GM19328 (cell line): ENCODE results near the gene RPS6KB2.

Source experiments
- ATAC-seq: cut with Tn5 transposase; IDR thresholded peaks from one replicate; pipeline ENCODE4 v1.9.1; 2021; ENCODE audit warnings: mild to moderate bottlenecking, moderate library complexity; ENCODE audit not compliant: unreplicated experiment

The RPS6KB2 gene

DNA sequence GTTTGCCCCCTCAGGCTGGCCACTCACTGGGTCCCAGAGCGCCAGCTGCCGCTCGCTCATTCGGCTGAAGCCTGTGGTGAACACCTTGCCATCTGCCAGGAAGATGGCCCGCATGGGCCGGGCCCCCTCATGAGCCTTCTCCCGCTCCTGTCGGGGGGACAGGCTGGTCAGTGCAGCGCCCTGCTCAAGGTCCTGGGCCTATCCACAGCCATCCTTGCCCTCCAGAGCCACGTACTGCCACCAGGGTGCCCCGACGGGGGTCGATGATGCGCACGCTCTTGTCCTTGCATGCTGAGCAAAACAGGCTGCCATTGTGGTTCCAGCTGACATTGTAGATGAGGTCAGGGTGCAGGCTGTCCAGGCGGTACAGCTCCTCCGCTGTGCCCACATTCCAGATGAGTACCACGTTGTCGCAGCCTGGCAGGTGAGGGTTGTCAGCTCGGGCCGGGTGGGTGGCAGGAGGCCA is 12.8 kb downstream of the RPS6KB2 start:
- no peak for ATAC-seq

DNA sequence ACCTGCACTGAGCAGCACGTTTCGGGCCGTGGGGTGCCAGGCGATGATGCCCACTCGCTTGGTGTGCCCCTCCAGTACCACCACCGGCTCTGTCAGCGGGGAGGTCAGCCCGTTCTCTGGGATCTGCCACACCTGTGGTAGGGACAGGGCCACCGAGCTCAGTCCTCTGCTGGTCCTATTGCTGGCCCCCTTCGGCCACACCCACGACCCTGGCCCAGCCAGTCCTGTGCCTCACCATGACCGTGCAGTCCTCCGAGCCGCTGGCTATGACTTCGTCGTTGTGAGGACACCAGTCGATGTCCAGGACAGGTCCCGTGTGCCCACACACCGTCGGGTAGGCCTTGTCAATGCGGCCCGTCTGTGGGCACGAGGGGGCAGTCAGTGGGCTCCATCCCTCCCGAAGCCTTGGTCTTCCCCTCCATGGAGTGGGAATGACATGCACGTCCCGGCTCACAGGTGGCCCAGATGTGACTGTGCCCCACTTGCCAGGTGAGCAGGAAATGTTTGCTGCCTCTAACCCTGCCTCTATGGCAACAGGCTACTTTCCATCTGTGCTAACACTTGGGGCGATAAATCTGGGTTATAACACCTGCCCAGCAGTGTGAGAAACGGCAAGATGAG is 13.5 kb downstream of the RPS6KB2 start:
- no peak for ATAC-seq

DNA sequence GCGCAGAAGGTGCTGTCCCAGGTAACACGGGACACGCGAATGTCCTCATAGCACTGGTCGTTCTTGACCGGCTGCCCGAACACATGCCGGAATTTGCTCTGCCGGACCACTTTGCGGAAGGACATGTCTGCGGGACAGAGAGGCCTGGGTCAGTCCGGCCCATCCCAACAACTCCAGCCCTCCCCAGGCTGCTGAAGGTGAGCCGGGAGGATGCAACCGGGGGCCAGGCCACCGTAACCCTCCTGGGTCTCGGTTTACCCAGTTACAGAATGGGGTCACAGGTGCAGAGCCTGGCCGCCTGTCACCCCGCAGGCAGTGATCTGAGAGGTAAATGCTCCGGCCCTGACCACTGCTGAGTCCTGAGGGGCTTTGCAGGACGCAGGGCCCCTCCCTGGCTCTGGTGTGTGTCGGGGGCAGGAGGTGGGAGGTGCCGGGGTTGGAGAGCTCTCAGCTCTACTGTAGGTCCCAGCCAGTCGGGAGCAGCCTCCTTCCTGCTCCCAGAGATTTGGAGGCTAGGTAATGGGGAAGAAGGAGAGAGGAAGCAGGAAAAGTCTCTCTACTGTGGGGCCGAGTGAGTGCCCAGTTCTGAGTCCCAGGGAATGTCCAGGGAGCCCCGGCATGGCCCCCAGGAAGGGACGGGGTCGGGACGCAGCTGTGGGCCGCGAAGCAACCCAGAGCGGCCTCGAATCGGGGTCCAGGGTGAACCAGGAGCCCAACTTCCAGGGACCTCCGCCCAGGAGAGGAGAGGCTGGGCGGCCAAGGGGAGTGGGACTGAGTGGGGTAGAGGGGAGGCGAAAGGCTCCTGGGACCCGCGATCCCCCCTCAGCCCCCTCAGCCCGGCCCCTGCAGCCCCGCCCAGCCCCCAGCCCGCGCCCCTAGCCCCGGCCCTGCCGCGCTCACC is 14.5 kb downstream of the RPS6KB2 start:
- ATAC-seq: no peak

- no peak for ATAC-seq
Observed at GRCh38 chr11:67445515-67445914, 17.2 kb downstream of the RPS6KB2 start.

DNA sequence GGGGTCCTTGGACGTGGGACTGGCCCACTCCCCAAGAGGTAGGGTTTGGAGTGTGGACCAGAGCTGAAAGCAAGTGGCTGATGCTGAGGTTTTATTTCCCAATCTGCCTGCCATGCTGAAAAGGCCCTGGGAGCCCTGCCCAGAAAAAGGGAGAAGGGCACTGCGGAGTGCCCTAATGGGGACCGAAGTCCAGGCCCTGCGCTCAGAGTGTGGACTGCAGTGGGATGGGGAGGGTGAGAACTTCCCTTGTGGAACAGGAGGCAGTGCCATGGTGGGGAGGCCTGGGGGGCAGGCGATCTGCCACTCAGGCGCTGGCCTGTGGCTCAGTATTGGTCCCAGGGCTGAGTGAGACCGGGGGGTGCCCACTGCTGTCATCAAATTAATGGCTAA is 19.9 kb downstream of the RPS6KB2 start:
- no peak for ATAC-seq

DNA sequence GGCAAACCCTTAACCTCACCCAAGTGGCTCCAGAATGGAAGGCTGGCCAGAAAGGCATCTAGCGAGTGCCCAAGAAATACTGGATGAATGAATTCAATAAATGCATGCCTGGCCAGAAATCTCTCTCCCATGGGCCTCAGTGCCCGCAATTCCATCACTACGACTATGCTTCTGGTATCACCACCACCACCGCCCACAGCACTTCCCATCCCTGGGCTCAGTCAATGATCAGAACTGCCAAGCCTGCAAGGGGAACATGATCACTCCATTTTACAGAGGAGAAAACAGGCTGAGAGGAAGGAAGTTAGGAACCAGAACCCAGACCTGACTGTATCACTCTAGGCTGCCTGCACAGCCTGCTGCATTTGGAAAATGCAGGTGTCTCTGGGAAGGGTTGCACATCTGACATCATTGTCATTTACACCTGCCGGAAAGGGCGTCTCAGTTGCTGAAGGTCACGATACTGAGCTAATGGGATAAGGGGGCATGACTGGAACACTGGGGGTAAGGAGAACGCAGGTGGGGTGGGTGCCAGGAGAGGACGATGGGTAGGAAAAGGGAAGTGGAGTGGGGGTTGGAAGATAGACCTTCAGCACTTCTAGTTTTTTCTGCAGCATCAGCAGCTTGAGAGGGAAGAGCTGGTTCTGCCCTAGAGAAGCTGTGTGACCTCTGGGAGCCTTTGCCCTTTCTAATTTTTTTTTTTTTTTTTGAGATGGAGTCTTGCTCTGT is 21.0 kb downstream of the RPS6KB2 start:
- ATAC-seq: no peak

GRCh38 chr11:67450796-67451657 is 22.7 kb downstream of the RPS6KB2 start:
- ATAC-seq: no peak

GRCh38 chr11:67451658-67451976 is 23.3 kb downstream of the RPS6KB2 start:
- ATAC-seq: no peak

- no peak for ATAC-seq
Observed at GRCh38 chr11:67452141-67452952, 24.1 kb downstream of the RPS6KB2 start, which contains the start of gene GPR152. GPR152 (minus strand) TSS chr11:67452729; CDS start chr11:67452724, 5 bp downstream.

GRCh38 chr11:67453816-67454732 is 25.8 kb downstream of the RPS6KB2 start:
- no peak for ATAC-seq

DNA sequence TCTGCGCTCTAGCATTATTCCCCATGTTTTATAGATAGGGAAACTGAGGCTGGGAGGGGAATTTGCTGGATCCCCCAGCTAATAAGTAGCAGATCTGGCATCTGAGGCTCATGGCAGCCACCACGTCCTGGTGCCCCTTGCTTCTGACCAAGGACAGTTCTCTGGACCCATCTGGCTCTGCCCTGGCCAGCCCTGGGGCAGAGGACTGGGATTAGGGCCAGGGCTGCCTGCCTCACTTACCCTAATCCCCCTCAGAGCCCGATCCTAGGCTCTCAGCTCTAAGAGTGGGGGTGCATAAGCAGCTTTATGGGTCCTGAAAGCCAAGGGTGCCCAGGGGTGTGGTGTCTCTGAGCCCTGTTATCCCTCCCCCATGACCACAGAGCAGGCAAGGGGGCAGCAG is 26.8 kb downstream of the RPS6KB2 start, which contains the start of gene CABP4:
Gene CABP4, plus strand, starts transcription at position 301 of the 400 bp plus-strand sequence. Its CDS starts 70 bp downstream, at position 371.
- ATAC-seq: no peak

DNA sequence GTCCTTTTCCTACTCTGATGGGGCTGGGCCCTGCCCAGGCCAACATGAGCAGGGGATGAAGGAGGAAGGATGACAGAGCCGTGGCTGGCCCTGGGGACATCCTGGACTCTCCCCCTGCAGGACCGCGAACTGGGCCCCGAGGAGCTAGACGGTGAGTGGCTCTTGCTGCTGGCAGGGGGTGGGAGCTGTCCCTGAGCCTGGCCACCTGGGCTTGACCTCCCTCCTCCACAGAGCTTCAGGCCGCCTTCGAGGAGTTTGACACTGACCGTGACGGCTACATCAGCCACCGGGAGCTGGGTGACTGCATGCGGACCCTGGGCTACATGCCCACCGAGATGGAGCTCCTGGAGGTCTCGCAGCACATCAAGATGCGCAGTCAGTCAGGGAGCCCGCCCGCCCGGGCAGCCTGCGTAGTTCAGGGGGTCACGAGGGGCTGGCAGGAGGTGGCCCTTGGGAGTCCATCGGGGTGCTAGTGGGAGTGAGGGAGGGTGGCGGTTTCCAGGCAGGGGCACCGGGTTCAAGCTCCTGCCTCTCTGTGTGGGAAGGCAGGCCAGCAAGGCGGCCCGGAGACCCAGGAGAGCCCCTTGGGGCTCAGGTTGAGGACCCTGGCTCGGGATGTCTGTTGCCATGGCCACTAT is 27.9 kb downstream of the RPS6KB2 start:
- no peak for ATAC-seq

DNA sequence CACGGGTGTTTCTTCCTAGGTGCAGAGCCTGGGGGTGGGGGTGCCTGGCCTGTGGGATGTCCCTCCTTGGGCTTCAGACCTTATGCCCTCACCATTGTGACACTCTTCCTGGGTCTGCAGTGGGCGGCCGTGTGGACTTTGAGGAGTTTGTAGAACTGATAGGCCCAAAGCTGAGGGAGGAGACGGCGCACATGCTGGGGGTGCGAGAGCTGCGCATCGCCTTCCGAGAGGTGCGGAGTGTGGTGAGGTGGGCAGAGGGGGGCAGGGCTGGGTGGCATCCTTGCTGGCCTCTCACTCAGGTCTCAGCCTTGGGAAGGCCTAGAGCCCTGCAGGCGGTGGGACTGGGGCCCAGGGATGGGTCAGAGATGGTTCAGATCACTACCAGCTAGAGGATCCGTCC is 29.2 kb downstream of the RPS6KB2 start:
- ATAC-seq: no peak

DNA sequence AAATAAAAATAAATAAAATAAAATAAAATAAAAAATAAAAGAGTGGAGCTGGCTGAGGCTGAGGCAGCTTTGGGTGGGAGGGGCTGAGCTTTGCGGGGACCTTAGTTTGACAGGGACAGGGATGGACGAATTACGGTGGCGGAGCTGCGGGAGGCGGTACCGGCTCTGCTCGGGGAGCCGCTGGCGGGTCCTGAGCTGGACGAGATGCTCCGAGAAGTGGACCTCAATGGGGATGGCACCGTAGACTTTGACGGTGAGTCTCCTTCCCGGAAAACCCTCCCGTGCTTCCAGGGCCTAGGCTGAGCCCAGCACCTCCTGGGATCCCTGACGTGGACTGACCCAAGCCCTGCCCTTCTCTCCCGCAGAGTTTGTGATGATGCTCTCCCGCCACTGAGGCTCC is 30.0 kb downstream of the RPS6KB2 start:
- ATAC-seq: no peak

DNA sequence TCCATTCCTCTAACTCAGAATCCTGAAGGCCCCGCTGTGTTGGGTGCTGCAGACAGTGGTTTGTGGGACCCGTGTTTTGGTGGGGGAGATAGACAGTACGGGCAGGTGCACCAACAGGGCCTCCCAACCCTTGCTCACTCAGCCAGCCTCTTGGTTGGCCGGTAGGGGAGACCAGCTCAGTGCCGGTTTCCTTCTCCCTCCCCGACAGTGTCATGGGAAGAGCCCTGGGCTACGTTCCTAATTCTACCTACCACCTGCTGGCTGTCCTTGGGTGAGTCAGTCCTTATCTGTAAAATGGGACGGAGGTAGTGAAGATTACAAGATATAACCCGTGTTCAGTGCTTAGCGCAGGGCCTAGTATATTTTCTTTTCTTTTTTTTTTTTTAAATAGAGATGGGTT is 34.9 kb downstream of the RPS6KB2 start:
- ATAC-seq: no peak

- no peak for ATAC-seq
Observed at GRCh38 chr11:67463680-67464410, 35.6 kb downstream of the RPS6KB2 start.

GRCh38 chr11:67464411-67465188 is 36.3 kb downstream of the RPS6KB2 start:
- ATAC-seq: peak; percentile 35
